B cell (primary cell): ENCODE results near the gene HHATL.

Experiments
- EZH2 ChIP-seq: IDR thresholded peaks from 2 replicates; pipeline ENCODE4 v1.6.1; 2012; ENCODE audit warnings: borderline replicate concordance, low read depth, mild to moderate bottlenecking, moderate library complexity, low read length; ENCODE audit not compliant: insufficient read depth, poor library complexity, severe bottlenecking
- TF ChIP-seq, protein P1 (sequence below): fragments of 200-600 bp; IDR thresholded peaks from one replicate; pipeline ENCODE4 v1.8.0; 2022; ENCODE audit warnings: antibody characterized with exemption, mild to moderate bottlenecking

DNA sequence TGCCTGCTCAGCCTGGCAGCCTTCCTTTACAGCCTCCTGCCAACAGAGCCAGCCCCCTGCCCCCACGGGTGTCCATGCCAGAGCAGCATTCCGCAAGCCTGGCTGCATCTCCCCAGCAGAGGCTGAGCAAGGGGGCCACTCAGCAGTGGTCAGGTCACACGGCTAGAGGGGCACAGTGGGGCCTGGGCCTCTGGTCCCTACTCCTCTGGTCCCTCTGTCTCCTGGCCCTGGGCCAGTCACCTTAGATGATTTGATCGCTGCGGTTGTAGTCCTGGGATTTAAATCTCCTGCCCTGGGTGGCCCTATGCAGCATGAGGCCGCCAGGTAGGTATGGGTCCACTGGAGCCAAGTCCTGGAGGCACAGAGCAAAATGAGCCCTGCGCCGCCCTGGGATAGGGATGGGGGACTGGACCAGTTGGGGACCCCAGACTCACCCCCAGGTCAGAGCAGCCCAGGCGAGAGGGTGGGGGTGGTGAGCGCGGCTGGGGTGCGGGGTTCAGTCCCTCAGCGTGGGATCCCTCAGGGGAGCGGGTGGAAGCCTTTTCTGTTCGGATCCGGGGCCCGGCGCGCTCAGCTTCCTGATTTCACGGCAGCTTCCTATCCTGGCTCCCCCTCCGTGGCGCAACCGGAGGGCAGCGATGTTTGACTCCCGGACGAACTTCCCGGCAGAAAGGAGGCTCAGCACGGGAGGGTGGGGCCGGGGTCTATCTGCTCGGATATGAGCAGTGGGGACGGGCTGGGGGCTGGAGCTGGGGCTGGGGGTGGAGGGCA is 48.9 kb downstream of the HHATL start, which contains the start of gene ZBTB47:
- TF ChIP-seq, protein P1, sequence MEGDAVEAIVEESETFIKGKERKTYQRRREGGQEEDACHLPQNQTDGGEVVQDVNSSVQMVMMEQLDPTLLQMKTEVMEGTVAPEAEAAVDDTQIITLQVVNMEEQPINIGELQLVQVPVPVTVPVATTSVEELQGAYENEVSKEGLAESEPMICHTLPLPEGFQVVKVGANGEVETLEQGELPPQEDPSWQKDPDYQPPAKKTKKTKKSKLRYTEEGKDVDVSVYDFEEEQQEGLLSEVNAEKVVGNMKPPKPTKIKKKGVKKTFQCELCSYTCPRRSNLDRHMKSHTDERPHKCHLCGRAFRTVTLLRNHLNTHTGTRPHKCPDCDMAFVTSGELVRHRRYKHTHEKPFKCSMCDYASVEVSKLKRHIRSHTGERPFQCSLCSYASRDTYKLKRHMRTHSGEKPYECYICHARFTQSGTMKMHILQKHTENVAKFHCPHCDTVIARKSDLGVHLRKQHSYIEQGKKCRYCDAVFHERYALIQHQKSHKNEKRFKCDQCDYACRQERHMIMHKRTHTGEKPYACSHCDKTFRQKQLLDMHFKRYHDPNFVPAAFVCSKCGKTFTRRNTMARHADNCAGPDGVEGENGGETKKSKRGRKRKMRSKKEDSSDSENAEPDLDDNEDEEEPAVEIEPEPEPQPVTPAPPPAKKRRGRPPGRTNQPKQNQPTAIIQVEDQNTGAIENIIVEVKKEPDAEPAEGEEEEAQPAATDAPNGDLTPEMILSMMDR: no peak
- TF ChIP-seq EZH2: no peak
